ENCODE results near the gene MSH3. TPM values are rescaled to one million over a fixed set of nuclear protein-coding genes. Genes with fewer than 3 reads are reported as not detected.
"Not testable (repeated sequence)": the region's sequence is repeated elsewhere in the genome, so short reads cannot be mapped to it uniquely, and the experiment has no call there.

Gene MSH3
- total RNA-seq, 1 donor from 2014 or later, result 13.0 TPM

DNA sequence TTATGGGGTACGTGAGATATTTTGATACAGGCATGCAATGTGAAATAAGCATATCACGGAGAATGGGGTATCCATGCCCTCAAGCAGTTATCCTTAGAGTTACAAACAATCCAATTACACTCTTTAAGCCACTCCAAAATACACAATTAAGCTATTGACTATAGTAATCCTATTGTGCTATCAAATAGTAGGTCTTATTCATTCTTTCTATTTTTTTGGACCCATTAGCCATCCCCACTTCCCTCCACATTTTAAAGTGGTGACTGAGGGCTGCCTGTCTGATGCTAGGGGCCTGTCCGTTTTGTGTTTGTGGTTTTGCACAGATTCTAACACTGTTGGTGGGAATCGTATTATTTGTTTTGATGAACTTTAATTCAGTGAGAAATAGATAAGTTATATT lies 130.0 kb downstream of the MSH3 start:
- Mint-ChIP-seq H3K27me3 (ENCODE audit: unreplicated experiment) (peaks cover 2% of the 10 kb centered on the region), H3K9me3 (ENCODE audit: unreplicated experiment) (no peaks in the 10 kb centered on the region), H3K36me3 (ENCODE audit: low read depth, unreplicated experiment) (peaks cover 4% of the 10 kb centered on the region), H3K4me1 (ENCODE audit: unreplicated experiment) (no peaks in the 10 kb centered on the region), H3K27ac (ENCODE audit: unreplicated experiment) (no peak overlapping the region), H3K4me3 (ENCODE audit: unreplicated experiment) (no peak overlapping the region)
- no peak for DNase-seq (ENCODE audit: low spot score)
- no peak for TF ChIP-seq CTCF (IDR thresholded peaks at IDR 0.05; ENCODE audit: unreplicated experiment)

GRCh38 chr5:80789319-80790016 lies 135.0 kb downstream of the MSH3 start:
- not testable (repeated sequence) for H3K4me3 Mint-ChIP-seq (ENCODE audit: unreplicated experiment); H3K4me1 Mint-ChIP-seq (ENCODE audit: unreplicated experiment); DNase-seq (ENCODE audit: low spot score); H3K9me3 Mint-ChIP-seq (ENCODE audit: unreplicated experiment); H3K27ac Mint-ChIP-seq (ENCODE audit: unreplicated experiment); H3K36me3 Mint-ChIP-seq (ENCODE audit: low read depth, unreplicated experiment); H3K27me3 Mint-ChIP-seq (ENCODE audit: unreplicated experiment)

- Mint-ChIP-seq H3K4me1 (ENCODE audit: unreplicated experiment) (no peaks in the 10 kb centered on the region), H3K27ac (ENCODE audit: unreplicated experiment) (no peak overlapping the region), H3K36me3 (ENCODE audit: low read depth, unreplicated experiment) (no peaks in the 10 kb centered on the region), H3K9me3 (ENCODE audit: unreplicated experiment) (no peaks in the 10 kb centered on the region), H3K27me3 (ENCODE audit: unreplicated experiment) (no peaks in the 10 kb centered on the region), H3K4me3 (ENCODE audit: unreplicated experiment) (no peak overlapping the region)
- DNase-seq (ENCODE audit: low spot score), result no peak
- TF ChIP-seq CTCF (IDR thresholded peaks at IDR 0.05; ENCODE audit: unreplicated experiment), result no peak
These were observed 136.2 kb downstream of the MSH3 start for GRCh38 chr5:80790698-80791097.

GRCh38 chr5:80793354-80793753 lies 138.9 kb downstream of the MSH3 start:
- Mint-ChIP-seq H3K27me3 (ENCODE audit: unreplicated experiment) (no peaks in the 10 kb centered on the region), H3K4me1 (ENCODE audit: unreplicated experiment) (peaks cover 9% of the 10 kb centered on the region), H3K9me3 (ENCODE audit: unreplicated experiment) (no peaks in the 10 kb centered on the region), H3K36me3 (ENCODE audit: low read depth, unreplicated experiment) (no peaks in the 10 kb centered on the region), H3K4me3 (ENCODE audit: unreplicated experiment) (no peak overlapping the region), H3K27ac (ENCODE audit: unreplicated experiment) (no peak overlapping the region)
- no peak for DNase-seq (ENCODE audit: low spot score)
- TF ChIP-seq CTCF (IDR thresholded peaks at IDR 0.05; ENCODE audit: unreplicated experiment), result no peak

GRCh38 chr5:80796846-80797245 lies 142.4 kb downstream of the MSH3 start:
- Mint-ChIP-seq H3K27ac (ENCODE audit: unreplicated experiment) (no peak overlapping the region), H3K36me3 (ENCODE audit: low read depth, unreplicated experiment) (peaks cover 5% of the 10 kb centered on the region), H3K4me1 (ENCODE audit: unreplicated experiment) (peaks cover 15% of the 10 kb centered on the region), H3K4me3 (ENCODE audit: unreplicated experiment) (no peak overlapping the region), H3K9me3 (ENCODE audit: unreplicated experiment) (no peaks in the 10 kb centered on the region), H3K27me3 (ENCODE audit: unreplicated experiment) (no peaks in the 10 kb centered on the region)
- no peak for DNase-seq (ENCODE audit: low spot score)
- TF ChIP-seq CTCF (IDR thresholded peaks at IDR 0.05; ENCODE audit: unreplicated experiment), result no peak
